Measurements from ENCODE around the gene POC1A.

DNA sequence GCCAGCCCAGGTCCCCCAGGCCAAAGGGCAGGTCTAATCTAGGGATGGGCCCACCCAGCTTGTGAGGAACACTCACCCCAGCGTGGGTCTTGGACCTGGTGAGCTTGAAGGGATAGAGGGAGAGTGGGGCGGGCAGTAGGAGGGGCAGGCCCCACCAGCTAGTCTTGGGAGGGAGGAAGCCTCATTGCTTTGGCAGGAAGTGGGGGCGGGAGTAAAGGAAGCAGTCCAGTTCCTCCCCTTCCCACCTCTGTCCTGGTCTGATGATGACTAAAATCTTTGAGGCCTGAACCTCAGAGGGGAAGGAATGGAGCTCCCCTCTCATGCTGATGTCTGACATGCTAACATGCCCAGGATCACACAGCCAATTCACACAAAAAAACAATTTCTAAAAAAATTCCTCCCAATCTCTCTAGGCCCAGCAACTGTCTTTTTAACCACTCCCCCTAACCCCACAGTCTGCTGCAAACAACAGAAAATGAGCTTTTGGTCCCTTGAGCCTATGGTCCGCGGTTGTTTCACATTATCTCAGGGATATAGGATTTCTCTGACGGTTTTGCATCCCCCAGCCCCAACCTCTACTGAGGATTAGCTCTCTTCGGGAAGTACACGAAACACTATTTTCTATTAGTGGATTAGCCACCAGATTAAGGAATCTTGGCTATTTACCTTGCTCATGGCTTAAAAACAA lies 67.1 kb downstream of the POC1A start:
- no peak for TF ChIP-seq CTCF (IDR thresholded peaks at IDR 0.05 in 2 of 3, conservative IDR thresholded peaks at IDR 0.05 in 1 of 3; ENCODE audit: control insufficient read depth in 2 of 3, extremely low read depth in 1 of 3, insufficient read depth in 1 of 3, low read depth in 3 of 3, low read length in 3 of 3)
- no peak for TF ChIP-seq JUNB (IDR thresholded peaks at IDR 0.05)
- no peak for TF ChIP-seq RAD21 (IDR thresholded peaks at IDR 0.05; ENCODE audit: insufficient read depth, low read depth, low read length)
- TF ChIP-seq, protein P1, sequence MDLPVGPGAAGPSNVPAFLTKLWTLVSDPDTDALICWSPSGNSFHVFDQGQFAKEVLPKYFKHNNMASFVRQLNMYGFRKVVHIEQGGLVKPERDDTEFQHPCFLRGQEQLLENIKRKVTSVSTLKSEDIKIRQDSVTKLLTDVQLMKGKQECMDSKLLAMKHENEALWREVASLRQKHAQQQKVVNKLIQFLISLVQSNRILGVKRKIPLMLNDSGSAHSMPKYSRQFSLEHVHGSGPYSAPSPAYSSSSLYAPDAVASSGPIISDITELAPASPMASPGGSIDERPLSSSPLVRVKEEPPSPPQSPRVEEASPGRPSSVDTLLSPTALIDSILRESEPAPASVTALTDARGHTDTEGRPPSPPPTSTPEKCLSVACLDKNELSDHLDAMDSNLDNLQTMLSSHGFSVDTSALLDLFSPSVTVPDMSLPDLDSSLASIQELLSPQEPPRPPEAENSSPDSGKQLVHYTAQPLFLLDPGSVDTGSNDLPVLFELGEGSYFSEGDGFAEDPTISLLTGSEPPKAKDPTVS (IDR thresholded peaks at IDR 0.05; ENCODE audit: low read depth, low read length) = no peak
- TF ChIP-seq EZH2 (IDR thresholded peaks at IDR 0.05; ENCODE audit: borderline replicate concordance, control insufficient read depth, low read depth, low read length) = no peak
- TF ChIP-seq MEF2A (IDR thresholded peaks at IDR 0.05; ENCODE audit: insufficient read depth, low read depth, low read length) = no peak
- TF ChIP-seq ZBED1 (IDR thresholded peaks at IDR 0.05; ENCODE audit: borderline replicate concordance) = no peak
- TF ChIP-seq TCF7 (IDR thresholded peaks at IDR 0.05; ENCODE audit: borderline replicate concordance) = no peak
- TF ChIP-seq EP300 (IDR thresholded peaks at IDR 0.05; ENCODE audit: borderline replicate concordance in 1 of 2, control insufficient read depth in 1 of 2, low read depth in 2 of 2, low read length in 2 of 2) = no peak
- no peak for TF ChIP-seq NR2F1 (conservative IDR thresholded peaks at IDR 0.05)

Measured in GM12878 (cell line).